GM18517 (cell line): ENCODE results near the gene AQP12A.
"Not testable (repeated sequence)": the region's sequence is repeated elsewhere in the genome, so short reads cannot be mapped to it uniquely, and the experiment has no call there.

ENCODE experiments used
- ATAC-seq: cut with Tn5 transposase; IDR thresholded peaks from one replicate; pipeline ENCODE4 v1.9.1; 2021; ENCODE audit warnings: mild to moderate bottlenecking, moderate library complexity; ENCODE audit not compliant: unreplicated experiment

The AQP12A gene

GRCh38 chr2:240687741-240688552, 3.7 kb upstream of the AQP12A start:
- ATAC-seq, result no peak

- ATAC-seq, result no peak
Observed at GRCh38 chr2:240688553-240688919, 3.1 kb upstream of the AQP12A start.

DNA sequence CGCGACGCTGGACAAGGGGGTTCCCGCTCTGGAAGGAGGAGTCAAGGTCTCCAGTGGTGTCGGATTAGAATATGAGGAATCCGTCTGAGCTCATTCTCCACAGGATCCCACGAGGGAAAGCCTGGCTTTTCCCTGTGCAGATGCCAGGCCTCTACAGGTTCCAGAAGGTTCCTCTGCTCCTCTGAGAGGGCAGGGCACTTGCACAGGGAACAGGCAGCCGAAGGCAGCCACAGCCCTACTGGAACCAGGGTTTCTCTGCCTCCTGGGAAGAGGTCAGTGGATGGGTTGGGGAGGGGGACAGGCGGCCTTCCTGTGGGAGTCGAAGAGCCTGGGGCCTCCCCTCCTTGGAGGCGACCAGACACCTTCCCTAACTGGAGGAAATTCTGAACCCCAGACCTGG, 1.7 kb upstream of the AQP12A start:
- no peak for ATAC-seq

- ATAC-seq, result not testable (repeated sequence)
Observed at GRCh38 chr2:240690421-240691074, 1.1 kb upstream of the AQP12A start.

DNA sequence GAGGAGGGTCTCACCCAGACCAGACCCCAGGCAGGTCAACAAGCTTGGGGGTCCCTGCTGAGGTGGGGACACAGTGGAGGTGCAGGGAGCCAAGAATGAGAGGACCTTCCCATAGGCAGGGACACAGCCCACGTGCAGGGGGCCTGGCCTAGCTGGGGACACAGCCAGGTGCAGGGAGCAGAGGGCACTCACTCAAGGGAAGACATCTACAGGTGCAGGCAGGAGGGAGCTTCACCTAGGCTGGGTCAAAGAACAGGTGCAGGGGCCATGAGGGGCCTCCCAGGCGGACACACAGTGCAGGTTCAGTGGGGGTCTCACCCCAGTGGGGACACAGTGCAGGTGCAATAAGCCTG, 615 bp upstream of the AQP12A start:
- not testable (repeated sequence) for ATAC-seq

- not testable (repeated sequence) for ATAC-seq
Observed at GRCh38 chr2:240692583-240693561, 1.2 kb downstream of the AQP12A start.

GRCh38 chr2:240694304-240694703, 2.6 kb downstream of the AQP12A start:
- not testable (repeated sequence) for ATAC-seq

GRCh38 chr2:240695593-240695992, 3.9 kb downstream of the AQP12A start:
- not testable (repeated sequence) for ATAC-seq

- not testable (repeated sequence) for ATAC-seq
Observed at GRCh38 chr2:240696469-240696868, 4.8 kb downstream of the AQP12A start.

DNA sequence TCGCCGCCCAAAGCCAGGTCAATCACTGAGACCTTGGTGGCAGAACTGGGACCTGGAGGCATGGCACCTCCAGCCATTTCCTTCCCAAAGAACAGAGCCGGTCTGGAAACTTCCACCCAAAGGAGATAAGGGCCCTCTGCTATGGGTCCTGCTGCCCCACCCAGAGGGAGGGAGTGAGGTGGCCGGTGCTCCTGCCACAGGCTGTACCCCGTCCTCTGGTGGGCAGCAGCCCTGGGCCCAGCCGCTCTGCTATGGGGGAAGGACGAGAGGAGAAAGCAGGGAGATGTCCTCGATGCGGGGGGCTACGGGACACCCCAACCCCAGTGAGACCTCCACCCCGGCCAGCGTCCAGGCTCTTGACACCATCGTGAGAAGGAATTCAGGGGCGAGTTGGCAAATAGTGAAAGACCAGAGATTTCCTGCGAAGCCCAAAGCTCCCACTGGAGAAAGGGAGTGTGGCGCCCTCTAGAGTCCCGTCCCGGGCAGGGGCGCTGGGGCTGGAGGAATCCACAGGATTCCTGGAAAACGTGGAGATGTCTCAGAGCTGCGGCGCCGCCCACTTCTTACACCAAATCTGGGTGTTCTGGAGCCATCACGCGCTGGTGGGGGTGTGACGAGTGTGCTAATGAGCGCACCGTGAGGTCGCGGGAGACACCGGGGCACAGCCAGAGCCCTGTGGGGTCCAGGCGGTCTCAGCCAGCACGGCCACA, 7.3 kb downstream of the AQP12A start:
- not testable (repeated sequence) for ATAC-seq

DNA sequence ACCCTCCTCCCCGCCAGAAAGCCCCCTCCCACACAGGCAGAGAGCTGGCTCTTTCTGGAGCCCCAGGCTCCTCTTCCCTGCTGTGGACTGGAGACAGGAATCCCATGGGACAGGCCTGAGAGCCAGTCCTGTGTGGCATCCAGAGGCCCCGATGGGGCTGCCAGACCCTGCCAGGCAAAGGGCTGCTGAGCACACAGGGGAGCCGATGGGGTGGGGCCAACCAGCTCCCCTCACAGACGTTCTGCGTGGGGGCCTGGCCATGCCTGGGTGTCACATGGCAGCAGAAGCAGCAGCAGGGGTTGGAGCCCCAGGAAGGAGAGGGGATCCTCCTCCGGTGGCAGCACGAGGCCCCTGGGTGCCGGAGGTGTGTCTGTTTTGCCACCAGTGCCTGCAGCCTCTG, 8.2 kb downstream of the AQP12A start:
- not testable (repeated sequence) for ATAC-seq

DNA sequence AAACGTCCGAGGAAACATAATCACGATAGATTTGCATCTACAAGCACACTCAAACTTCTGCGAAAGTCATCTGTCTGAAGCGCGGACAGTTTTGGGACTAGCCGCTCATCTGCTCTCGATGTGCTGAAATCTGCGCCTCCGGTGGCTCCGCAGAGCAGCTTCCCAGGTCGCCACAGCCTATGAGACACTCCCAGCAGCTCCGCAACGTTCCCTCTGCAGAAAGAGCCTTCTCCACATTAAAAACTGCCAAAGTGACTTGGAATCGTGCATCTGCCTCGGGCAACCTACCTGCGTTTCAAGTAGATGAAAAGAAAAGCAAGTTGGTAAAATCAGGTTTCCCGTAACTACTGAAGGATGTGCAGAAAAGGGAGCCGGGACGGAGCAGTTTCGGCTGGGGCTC, 8.9 kb downstream of the AQP12A start:
- not testable (repeated sequence) for ATAC-seq

GRCh38 chr2:240701091-240701735, 9.5 kb downstream of the AQP12A start:
- no peak for ATAC-seq

- ATAC-seq, result no peak
Observed at GRCh38 chr2:240701736-240702639, 10.3 kb downstream of the AQP12A start.

DNA sequence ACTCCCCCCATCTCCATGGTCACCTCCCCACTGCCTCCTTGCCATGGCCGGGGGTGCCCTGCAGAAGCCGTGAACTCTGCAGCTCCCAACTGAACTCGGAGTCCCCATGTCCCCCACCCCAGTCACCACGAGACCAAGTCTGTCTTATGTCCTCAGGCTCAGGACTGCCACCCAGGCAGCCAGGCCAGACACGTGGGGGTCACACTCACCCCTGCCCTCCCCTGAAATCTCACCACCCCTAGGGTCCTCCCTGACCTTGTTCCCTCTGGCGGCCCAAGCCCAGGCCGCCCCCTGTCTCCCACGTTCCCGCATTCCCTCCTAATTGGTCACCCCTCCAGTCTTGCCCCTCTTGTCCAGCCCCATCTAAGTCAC, 11.0 kb downstream of the AQP12A start:
- ATAC-seq, result no peak

DNA sequence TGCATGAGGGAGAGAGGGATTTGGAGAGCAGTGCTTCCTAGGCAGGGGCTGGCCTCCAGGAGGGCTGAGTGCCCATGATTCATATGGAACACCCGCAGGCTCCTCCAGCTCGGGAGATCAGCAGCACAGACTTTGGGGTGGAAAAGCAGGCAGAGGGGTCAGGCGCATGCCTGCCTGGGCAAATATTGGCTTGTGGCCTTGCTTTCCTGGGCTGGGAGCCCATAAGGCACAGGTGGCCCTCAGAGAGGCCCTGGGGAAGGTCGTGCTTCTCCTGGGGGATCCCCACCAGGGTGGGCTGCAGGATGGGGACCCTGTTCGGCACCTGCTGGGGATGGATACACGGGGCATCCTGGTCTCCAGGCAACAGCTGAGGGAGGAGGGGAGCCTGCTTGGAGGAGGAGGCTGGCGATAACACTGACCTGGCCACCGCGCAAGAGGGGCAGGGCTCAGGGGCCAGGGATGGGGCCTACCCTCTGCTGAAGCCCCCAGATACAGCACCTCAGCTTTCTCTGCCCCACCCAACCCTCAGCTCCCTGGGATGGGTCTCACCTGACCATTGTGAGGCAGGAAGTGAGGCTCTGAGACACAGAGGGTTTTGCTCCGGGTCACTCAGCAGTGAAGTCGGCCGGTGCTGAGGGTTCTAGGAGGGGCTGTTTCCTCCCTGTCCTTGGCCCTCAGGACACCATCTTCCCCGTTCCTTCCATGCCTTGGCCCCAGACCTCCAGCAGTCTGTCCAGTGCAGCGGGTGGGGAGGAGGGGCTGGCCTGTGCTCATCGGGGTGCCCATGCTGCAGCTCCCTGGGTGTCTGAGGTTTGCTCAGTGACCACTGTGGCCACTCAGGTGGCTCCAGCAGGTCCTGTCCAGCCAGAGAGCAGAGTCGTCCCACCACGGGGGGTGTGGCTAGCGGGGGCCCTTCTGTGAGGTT, 12.0 kb downstream of the AQP12A start:
- ATAC-seq, result no peak

DNA sequence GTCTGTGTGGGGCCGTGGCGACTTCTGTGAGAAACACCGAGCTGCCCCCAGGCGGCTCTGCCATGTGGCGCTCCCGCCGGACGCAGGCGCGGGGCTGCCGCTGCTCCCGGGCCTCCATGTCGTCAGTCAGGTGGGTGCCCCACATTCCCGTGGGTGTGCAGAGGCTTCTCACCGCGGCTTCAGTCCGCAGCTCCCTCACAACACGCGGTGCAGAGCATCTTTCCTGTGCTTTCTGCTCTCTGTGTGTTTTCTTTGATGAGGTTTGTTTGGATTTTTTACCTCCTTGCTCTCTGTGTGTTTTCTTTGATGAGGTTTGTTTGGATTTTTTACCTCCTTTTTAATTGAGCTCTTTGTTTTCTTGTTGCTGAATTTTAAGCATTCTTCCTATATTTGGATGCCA, 13.0 kb downstream of the AQP12A start:
- ATAC-seq, result no peak

DNA sequence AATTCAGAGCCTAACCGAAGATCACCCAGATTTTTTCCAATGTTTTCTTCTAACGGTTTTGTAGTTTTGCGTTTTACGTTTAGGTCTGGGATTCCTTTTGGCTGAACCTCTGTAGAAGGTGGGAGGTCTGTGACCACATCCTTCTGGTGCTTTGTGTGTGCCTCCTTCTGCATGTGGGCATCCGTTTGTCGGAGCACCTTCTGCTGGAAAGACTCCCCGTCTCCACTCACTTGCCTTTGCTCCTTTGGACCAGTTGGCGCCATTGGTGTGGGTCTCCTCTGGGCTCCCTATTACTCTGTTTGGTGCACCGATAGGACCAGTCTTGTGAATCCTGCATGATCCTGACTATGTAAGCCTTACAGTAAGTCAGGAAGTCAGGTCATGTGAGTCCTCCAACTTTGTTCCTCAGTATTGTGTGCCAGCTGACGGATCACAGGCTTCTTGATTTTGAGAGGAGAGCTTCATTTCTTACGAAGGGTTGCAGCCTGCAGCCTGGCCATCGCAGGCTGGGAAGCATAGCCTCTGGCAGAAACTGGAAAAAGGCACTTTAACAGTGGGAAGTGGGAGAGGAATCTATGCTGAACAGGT, 13.6 kb downstream of the AQP12A start:
- no peak for ATAC-seq
